Nucleus accumbens (tissue), 56 donors: ENCODE measurements around the gene CHST3.
"Not testable (repeated sequence)": the region's sequence is repeated elsewhere in the genome, so short reads cannot be mapped to it uniquely, and the experiment has no call there.

ENCODE experiments used
- DNase-seq, 56 donors: peaks; one replicate each; lab custom pipeline; 2025; lab: John Stamatoyannopoulos, UW

The CHST3 gene

DNA sequence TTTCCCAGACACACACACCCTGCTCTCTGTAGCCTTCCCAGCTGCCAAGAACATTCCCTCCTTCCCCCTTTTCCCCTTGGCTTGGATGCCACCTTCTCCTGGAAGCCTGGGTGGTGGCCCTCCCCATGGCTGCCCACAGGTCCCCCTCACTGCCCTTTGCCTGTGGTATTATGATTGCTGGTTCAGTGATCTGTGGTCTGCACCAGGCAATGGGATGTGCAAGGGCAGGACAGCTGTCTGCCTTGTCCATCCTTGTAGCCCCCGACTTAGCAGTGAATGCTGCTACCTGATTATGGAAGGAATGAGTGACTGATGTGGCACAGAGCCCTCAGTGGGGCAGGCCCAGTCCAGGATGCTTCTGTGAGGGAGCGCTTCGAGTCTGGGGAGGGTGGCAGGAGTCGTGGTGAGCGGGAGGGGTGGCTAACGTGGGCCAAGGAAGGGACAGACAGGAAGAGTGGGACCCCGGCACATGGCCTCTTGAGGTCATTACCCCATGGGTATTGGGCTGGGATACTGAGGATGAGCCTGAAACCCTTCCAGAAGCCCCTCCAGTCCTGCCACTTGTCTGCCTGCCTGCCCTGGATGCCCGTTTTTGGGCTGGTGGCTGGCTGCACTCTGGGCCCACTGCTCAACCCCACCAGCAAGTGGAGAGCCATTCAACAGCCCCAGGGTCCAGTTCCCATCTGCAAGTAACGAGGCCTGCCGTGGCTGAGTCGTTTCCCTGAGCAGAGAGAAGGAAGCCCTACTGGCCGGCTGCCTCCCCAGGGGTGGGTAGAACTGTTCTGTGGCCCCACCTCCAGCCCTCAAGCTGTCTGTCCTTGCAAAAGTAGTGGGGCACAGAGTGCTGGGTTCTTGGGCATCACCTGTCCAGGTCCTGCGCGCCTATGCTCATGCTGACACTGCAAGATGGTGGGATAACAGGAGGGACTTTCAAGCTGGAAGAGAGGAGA is 8.8 kb downstream of the CHST3 start:
- no peak for DNase-seq

DNA sequence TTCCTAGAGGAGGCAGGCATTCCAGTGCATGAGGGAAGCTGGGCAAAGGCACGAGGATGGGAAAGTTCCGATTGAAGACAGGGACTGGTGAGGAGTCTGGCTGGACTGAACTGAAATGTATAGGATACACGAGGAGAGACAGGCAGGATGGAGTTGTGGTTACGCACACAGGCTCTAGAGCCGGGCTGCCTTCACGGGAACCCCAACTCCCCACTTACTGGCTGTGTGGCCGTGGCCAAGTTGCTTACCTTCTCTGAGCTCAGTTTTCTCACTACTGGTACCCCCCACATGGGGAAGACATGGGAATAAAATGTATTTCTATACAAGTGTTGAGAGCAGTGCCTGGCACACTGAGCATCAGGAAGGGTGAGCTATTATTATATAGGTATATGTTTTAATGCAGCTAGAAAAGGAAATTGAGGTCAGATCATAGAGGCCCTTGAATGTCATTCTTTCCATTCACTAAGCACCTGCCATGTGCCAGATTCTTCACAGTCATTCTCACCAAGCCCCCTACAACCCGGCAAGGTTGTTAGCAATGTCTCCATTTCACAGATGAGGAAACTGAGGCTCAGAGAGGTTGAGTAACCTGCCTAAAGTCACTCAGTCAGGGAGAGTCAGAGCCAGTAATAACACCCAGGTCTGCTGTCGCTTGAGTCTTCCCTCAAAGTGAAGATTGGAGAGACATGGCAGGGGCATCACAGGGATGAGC is 9.7 kb downstream of the CHST3 start:
- no peak for DNase-seq

DNA sequence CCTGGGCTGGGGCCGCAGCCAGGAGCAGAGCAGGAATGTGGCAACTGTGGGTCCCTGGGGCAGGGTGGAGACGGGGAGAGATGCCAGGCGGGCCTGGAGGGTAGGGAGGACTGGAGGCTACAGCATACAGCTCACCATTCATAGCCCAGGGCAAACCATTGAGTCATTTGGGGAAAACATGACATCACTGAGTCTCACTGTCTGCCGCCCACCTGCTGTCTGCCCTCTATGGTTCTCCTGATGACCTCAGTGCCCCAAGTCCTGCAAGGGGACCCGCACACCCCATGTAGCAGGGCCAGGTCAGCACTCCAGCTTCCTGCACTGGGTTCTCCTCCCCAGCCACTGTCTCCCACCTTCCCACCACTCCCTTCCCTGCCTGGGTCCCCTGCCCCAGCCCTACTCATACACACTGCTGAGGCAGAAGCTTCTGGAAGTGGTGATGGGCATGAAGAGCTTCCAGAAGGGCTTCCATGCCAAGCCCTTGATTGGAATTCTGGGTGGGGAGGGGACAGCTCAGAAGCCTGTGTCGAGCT is 10.4 kb downstream of the CHST3 start:
- DNase-seq, result peak in 14 of 56 donors; percentile 23 to 75 (median 51)

DNA sequence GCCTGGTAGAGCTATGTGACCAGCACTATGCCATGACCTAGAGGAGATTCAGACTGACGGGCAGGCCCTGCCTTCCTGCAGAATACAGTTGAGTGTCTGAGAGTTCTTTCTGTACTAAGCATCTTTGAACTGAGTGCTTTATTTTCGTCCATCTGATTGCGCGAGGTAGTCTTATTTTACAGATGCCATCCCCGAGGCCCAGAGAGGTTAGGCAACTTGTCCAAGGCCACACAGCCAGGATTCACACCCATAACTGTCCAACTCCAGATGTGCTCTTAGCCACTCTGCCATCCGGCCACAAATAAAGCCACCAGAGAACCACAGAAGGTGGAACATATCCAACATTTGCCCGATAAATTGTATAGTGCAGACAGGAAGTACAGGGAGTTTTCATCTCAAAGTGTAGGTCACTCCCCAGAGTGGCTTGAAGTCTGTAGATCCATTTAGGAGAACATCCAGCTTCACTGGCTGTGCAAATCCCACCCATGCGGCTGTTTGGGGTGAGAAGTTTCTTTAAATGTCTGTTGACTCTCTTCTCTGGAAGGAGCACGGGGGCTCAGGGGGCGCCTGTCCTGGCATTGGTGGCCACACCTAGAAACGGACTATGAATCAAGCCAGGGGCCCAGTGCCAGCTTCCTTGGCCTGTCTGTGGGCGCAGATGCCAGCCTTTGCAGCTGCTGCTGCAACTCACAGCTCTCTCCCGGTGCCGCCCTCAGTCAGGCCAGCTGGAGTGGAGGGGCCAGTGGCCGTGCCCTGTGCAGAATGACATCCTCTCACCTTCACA is 11.1 kb downstream of the CHST3 start:
- peak in 52 of 56 donors; percentile 52 to 90 (median 78) for DNase-seq

DNA sequence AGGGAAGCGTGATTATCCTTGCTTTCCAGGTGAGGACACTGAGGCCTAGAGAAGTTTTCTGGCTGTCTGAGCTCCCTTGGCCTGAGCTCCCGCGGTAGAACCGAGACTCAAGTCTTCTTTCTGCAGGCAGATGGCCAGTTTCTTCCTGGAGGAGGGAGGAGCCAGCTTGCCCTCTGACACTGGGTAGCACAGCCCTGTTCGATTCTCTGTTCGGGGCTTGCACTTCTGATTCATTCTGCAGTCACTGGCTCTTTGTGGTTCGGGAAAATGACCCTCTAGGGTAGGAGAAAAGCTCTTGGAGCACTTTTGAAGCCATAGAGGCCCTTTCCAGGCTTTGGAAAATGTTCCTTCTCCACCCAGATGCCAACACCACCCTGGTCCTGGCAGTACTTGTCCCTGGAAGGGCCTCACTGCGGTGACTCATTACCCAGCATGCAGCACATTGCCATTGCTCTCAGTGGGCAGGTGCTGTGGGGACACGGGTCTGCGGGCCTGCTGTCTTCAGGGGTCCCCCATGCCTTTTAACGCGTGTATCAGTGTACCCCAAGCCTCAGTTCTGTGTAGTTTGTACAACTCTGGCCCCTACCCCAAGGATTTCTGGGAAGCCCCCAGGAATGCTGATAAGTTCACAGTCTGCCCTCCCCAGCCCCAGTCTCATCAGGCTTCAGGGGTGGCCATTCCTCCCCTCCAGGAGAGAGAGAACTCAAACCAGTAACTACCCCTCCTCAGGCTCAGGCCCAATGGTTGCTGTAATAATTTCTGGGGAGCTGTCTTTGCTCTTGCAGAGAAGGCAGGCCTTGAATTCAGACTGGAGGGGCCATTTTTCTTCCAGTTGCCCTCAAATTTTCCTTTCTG is 11.9 kb downstream of the CHST3 start:
- peak in 21 of 56 donors; percentile 44 to 83 (median 76) for DNase-seq

DNA sequence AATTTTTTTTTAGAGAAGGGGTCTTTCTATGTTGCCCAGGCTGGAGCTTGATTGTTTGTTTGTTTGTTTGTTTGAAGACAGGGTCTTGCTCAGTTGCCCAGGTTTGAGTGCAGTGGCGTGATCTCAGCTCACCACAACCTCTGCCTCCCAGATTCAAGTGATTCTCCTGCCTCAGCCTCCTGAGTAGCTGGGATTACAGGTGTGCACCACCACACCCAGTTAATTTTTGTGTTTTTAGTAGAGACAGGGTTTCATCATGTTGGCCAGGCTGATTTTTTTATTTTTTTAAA is 13.4 kb downstream of the CHST3 start:
- DNase-seq, result not testable (repeated sequence)

DNA sequence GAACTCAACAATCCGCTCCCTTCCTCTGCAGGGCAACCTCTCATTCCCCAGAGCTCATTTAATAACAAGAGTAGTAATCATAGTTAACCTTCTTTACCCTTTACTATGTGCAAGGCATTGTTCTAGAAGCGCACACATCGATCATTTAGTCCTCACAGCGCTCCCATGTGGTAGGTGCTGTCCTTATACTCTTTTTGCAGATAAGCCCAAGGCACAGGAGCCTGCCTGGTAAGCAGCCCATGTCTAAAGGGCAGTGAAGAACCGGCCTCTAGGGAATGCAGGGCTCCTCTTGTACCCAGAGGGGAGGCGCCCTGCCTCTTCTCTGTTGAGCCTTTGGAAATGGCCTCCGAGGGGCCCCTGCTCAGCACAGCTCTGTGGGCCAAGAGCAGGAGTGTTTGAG is 14.3 kb downstream of the CHST3 start:
- DNase-seq, result peak in 7 of 56 donors; percentile 28 to 42 (median 38)

DNA sequence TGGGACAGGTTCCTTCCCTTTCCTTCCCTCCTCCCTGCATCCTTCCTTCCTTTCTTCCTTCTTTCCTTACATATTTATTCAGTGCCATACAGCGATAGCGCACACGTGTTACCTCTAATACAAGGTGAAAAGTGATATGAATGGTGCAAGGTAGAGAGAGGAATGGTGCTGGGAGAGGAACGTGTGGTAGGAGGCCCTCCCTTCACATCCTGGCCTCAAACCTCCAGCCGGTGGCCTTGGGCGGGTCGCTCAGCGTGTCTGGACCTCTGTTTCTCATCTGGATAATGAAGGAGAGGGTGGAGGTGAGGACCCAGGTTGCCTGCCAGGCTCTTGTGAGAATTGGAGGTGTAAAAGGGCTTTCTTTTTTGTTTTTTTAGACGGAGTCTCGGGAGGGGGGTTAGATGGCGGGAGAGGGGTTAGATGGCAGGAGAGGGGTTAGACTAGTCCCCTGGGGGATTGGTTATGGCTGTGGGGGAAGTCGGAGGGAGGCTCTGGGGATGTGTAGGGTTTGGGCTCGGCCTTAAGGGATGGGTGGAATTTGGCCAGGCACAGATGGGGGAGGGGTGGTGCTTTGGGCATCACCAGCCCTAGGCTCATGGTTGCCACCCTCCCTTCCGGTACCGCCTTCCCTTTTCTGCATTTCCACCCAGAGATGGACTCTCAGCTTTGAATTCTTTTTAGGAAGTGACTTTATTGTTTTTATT is 14.9 kb downstream of the CHST3 start:
- DNase-seq, result no peak

DNA sequence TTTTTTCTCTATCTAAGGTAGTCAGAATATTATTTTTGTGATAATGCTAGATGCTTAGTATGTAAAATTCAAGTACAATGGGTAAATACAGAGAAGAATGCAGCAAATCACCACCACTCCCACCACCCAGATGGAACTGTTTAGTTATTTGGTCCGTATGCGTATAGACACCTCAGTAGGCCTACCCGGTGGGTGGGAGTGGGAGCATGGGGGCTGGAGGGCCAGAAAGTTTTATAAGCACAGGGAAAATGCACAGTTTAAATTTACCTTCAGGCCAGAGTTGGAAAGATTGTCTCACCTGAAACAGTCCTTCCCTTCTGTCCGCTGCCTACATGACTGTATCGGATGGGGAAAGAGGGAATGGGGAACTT is 15.5 kb downstream of the CHST3 start:
- DNase-seq, result no peak

DNA sequence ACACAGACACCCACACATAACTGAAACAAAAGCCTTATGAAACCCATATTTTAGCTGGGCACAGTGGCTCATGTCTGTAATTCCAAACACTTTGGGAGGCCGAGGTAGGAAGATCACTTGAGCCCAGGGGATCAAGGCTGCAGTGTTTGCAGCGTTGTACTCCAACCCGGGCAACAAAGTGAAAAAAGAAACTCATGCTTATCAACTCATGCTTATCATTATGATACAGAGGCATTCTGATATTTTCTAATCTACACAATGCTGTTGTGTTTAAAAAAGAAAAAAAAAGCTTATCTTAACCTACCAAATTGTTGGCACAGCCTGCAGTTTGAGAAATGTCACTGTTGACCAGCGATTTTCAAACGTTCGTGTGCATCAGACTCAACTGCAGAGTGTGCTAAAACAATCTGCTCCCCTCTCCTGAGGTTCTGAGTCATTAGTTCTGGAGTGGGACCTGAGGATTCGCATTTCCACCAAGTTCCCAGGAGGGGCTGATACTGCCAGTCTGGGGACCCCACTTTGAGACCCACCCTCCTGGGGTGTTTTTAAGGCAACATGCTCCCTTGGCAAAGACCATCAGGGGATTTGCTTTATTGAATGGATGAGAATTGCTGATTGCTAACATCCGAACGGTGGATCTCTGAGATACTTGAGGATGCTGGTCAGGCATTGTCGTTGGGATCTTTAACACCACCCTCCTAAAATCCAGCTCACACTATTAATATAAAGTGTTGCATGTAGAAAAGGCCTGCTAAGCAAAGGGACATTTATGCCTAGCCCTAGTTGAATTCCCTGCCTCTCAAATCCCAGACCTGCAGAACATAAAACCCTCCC is 16.2 kb downstream of the CHST3 start:
- DNase-seq, result no peak

DNA sequence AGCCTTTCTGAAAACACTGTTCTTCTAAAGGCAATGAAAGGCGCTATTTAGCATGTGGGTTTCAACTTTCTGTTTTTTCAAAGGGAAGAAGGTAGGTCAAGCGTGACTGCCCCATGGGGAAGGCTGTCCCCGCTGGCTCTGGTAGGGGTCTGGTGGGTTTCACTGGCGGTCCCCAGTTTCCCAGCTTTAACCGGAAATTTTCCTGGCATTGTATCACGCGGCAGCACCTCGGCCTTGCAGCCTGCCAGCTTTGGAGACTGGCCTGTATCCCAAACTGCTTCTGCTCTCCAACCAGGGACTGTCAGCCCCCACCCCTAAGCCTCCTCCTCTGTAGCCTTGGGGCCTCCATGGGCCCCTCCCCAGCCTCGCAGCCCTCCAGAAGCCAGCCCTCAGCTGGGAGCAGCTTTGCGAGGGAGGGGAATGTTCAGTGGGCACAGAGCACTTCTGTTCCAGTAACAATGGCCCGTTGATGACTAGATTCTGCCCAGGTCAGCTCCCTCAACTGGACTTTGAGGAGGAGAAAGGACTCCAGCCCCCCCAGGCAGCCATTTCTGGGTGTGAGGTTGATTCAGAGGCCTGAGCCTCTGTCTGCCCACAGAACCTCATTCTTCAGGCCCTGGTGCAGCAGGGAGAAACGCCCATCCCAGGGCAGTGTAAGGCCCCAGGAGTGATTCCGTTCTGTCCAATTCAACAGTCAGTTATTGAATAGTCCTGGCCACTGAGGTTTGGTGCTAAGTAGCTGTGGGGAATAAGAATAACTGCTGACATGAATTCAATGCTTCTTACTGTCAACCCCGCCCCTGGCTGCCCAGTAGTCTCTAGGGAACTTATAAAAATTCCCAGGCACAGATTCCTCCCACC is 17.1 kb downstream of the CHST3 start:
- peak in 55 of 56 donors; percentile 37 to 98 (median 88) for DNase-seq

DNA sequence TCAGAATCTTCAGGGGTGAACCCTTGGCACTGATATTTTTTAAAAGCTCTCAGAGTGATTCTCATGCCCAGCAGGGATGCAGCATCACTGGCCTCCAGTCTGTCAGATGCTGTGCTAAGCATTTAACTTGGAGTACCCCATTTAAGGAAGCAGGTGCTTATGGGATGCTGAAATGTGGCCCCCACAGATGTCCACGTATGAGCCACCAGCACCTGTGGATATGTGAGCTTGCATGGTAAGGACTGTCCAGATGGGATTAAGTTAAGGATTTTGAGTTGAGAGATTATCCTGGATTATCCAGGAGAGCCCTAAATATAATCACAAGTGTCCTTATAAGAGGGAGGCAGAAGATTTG is 17.7 kb downstream of the CHST3 start:
- no peak for DNase-seq

DNA sequence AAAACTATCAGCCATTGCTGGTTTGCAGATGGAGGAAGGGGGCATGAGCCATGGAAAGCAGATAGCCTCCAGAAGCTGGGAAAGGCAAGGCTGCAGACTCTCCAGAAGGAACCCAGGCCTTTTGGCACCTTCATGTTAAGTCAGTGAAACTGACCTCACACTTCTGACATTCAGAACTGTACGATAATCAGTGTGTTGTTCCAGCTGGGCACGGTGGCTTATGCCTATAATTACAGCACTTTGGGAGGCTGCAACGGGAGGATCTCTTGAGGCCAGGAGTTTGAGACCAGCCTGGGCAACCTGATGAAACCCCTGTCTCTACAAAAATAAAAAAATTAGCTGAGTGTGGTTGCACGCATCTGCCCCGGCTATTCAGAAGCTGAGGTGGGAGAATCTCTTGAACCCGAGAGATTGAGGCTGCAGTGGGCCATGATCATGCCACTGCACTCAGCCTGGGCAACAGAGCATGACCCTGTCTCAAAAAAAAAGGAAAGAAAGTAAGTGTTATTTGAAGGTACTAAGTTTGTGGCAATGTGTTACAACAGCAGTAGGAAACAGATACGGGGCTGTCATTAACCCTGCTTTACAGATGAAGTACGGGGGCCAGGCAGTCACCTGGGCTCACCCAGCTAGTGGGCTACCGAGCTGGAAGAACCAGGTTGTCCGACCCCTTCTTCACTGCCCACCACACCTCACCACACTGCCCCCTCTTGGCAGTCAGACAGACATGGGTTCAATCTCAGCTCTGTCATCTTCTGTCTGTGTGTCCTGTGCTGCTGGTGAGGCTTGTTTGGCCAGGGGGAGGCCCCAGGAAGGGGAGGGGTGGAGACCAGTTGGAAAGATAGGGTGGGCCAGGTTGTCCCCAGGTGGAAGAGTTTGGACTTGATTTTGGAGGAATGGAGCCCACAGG is 18.3 kb downstream of the CHST3 start:
- DNase-seq, result no peak

DNA sequence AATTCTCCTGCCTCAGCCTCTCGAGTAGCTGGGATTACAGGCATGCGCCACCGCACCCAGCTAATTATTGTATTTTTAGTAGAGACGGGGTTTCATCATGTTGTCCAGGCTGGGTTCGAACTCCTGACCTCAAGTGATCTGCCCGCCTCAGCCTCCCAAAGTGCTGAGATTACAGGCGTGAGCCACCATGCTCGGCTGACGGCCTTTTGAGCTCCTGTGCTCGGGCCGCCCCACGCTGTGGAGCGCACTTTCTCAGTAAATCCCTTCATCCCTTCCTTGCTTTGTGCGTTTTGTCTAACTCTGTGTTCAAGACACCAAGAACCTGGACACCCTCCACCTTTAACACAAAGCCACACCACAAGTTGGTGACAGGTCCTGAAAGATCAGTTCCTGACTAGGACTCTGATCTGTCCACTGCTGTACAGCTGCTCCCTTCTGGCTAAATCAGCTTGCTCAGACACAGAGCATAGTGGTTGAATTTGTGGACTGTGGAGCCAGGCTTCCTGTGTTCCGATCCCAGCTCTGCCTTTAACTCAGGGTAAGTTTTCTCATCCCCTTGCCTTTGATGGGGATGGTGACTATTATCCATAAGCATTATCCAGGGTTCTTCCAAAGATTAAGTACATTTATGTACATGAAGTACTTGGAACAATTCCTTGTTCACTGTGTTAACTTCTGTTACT is 20.1 kb downstream of the CHST3 start:
- DNase-seq, result no peak

DNA sequence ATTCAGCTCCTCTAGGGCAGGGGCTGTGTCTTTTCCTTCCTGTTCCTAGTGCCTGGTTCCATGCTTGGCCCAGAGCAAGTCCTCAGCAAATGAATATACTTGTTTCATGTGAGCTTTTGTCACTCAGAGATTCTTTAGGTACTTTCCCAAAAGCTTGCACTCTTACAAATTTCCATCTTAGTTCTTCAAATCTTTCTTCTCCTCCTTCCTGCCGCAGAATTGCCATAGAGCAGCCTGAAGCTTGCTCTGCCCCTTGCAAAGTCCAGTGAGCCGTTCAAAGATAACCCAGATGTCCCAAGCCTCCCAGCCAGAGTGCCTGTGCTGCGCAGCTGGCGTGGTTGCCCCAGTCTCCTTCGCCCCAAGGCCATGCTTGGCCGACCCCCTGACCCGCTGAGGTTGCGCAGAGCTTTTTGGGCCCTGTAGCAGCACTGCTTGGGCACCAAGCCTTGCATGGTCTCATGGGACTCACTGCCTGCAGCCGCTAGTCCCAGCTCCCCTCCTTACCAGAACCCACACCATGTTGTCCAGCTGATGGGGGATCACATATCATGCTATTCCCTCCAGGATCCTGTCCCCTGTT is 20.7 kb downstream of the CHST3 start:
- peak in 4 of 56 donors; percentile 33 to 47 (median 40) for DNase-seq
